Keratinocyte (primary cell): ENCODE results near the gene HTRA1. TPM values are rescaled to one million over a fixed set of nuclear protein-coding genes. Genes with fewer than 3 reads are reported as not detected.

ENCODE experiments used
- DNase-seq: peaks from one replicate; pipeline ENCODE4 v3.0.0-alpha.2; 2011; ENCODE audit warnings: low read depth, missing footprints, low spot score
- FAIRE-seq: peaks from 2 replicates; lab custom pipeline; 2011; peaks lifted over from hg19 to GRCh38; lab: Jason Lieb, UNC
- H2AFZ ChIP-seq: 2 replicates; pipeline ENCODE4 v1.6.0; 2012; ENCODE audit warnings: low read length, control low read depth, inconsistent platforms; ENCODE audit not compliant: control insufficient read depth
- H3K27ac ChIP-seq: 2 replicates; pipeline ENCODE4 v1.5.1; 2011; ENCODE audit warnings: low read length; ENCODE audit not compliant: control insufficient read depth, insufficient read depth
- H3K27me3 ChIP-seq: 3 replicates; pipeline ENCODE4 v1.6.0; 2011; ENCODE audit warnings: low read length; ENCODE audit not compliant: control insufficient read depth, insufficient read depth; ENCODE audit errors: extremely low read depth
- H3K36me3 ChIP-seq, 2 experiments: 2 replicates in 1 of 2; 3 replicates in 1 of 2; pipeline ENCODE4 v1.5.1; 2011; ENCODE audit warnings: low read length in 2 of 2, mild to moderate bottlenecking in 1 of 2; ENCODE audit not compliant: control insufficient read depth in 2 of 2, insufficient read depth in 2 of 2; ENCODE audit errors: extremely low read depth in 1 of 2
- H3K4me1 ChIP-seq: 3 replicates; pipeline ENCODE4 v1.5.1; 2011; ENCODE audit warnings: low read length; ENCODE audit not compliant: control insufficient read depth, insufficient read depth; ENCODE audit errors: extremely low read depth
- H3K4me2 ChIP-seq: 3 replicates; pipeline ENCODE4 v1.6.0; 2011; ENCODE audit warnings: low read depth, low read length; ENCODE audit not compliant: control insufficient read depth, insufficient read depth; ENCODE audit errors: extremely low read depth
- H3K4me3 ChIP-seq, 3 experiments: fragments of 200-600 bp in 1 of 3; sonication (generic) in 1 of 3; 2 replicates in 2 of 3; 3 replicates in 1 of 3; pipeline ENCODE4 v1.5.1; 2011 to 2016; ENCODE audit warnings: low read length in 3 of 3, mild to moderate bottlenecking in 3 of 3, control low read depth in 2 of 3, inconsistent platforms in 1 of 3, low read depth in 1 of 3, mixed read lengths in 1 of 3, mixed run types in 1 of 3, moderate library complexity in 1 of 3; ENCODE audit not compliant: control insufficient read depth in 2 of 3, insufficient read depth in 2 of 3; ENCODE audit errors: extremely low read depth in 1 of 3
- H3K79me2 ChIP-seq: 2 replicates; pipeline ENCODE4 v1.6.0; 2012; ENCODE audit warnings: low read length; ENCODE audit not compliant: control insufficient read depth, insufficient read depth
- H3K9ac ChIP-seq: 3 replicates; pipeline ENCODE4 v1.6.0; 2011; ENCODE audit warnings: low read length; ENCODE audit not compliant: control insufficient read depth, insufficient read depth; ENCODE audit errors: extremely low read depth
- H3K9me1 ChIP-seq: 3 replicates; pipeline ENCODE4 v1.6.0; 2011; ENCODE audit warnings: low read length; ENCODE audit not compliant: control insufficient read depth, insufficient read depth; ENCODE audit errors: extremely low read depth
- H3K9me3 ChIP-seq: 2 replicates; pipeline ENCODE4 v1.5.1; 2012; ENCODE audit warnings: low read depth, low read length; ENCODE audit not compliant: control insufficient read depth
- H4K20me1 ChIP-seq: 3 replicates; pipeline ENCODE4 v1.6.0; 2011; ENCODE audit warnings: low read length; ENCODE audit not compliant: control insufficient read depth, insufficient read depth; ENCODE audit errors: extremely low read depth
- EZH2 ChIP-seq: IDR thresholded peaks from one replicate; pipeline ENCODE4 v1.6.1; 2012; ENCODE audit warnings: inconsistent platforms, mild to moderate bottlenecking, low read length, moderate library complexity
- dilution Hi-C: fragments of 300-500 bp; cut with MboI; formaldehyde crosslinking; loops from one replicate; pipeline ENCODE4 v1.7.0; 2020; ENCODE audit warnings: low sequenced_read_pairs; ENCODE audit not compliant: extremely low pct_ligation_motif_present
- polyA plus RNA-seq, 5 experiments: library from polyadenylated mRNA; depleted of rRNA in 3 of 5; stranded (reverse) in 3 of 5; stranded (forward) in 1 of 5; unstranded in 1 of 5; fragments of >200 nt; gene quantifications; 1 replicate in 1 of 5; 2 replicates in 3 of 5; 3 replicates in 1 of 5; pipeline versions ENCODE4 v1.2.1 to v1.2.3, GENCODE V29; 2011 to 2012; ENCODE audit warnings: missing spikeins in 2 of 5, low read depth in 1 of 5, low replicate concordance in 1 of 5
- TF ChIP-seq, protein P1 (sequence below), 3 experiments: IDR thresholded peaks in 1 of 3; conservative IDR thresholded peaks in 1 of 3; optimal IDR thresholded peaks in 1 of 3; 2 replicates in 2 of 3; 3 replicates in 1 of 3; pipeline versions ENCODE3 to v1.5.1; 2011; ENCODE audit warnings: low read length in 3 of 3, mild to moderate bottlenecking in 3 of 3, moderate library complexity in 2 of 3, control low read depth in 1 of 3, inconsistent platforms in 1 of 3; ENCODE audit not compliant: insufficient read depth in 2 of 3; ENCODE audit errors: extremely low read depth in 1 of 3

HTRA1 gene
- polyA plus RNA-seq, 1 donor (not counting 4 experiments of a cell fraction or from before 2014, with no cell fraction given) = 412 TPM

DNA sequence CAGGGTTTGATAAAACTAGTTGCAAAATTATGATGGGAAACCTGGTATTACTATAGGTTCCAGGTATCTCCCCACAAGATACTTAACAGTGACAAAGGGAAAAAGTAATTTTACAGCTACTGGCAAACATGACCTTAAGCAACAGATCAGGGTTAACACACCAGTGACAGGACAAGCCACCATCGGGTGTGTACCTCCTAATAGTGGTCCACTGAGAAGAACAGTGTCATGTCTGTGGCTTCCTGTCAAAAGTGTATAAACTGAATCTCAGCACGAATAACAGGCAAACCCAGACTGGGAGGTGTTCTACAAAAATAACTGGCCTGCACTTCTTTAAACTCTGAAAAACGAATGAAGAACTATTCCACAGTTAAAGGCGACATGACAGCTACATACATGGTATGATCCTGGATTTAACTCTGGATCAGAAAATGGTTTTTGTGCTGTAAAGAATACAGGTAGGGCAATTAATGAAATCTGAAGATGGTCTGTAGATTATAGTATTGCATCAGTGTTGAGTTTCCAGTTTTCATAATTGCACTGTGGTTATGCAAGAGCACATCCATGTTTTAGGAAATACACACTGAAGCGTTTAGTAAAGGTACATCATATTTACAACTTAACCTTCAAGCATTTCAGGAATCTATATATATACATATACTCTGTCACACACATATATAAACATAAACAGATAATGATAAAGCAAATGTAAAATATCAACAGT lies 38.9 kb upstream of the HTRA1 start:
- dilution Hi-C loops = no loop called here
- FAIRE-seq (peak; percentile 52), DNase-seq (no peak)
- Histone ChIP-seq H3K4me3 (no peak overlapping the region), H3K4me2 (no peak overlapping the region), H2AFZ (no peak overlapping the region), H4K20me1 (no peaks in the 10 kb centered on the region), H3K9me3 (no peaks in the 10 kb centered on the region), H3K9me1 (no peaks in the 10 kb centered on the region), H3K79me2 (no peaks in the 10 kb centered on the region), H3K27me3 (no peaks in the 10 kb centered on the region), H3K9ac (no peak overlapping the region), H3K36me3 (peaks cover 6 to 14% of the 10 kb centered on the region in 2 experiments), H3K27ac (peak overlapping the region; percentile 97), H3K4me1 (peaks cover 40% of the 10 kb centered on the region)
- TF ChIP-seq EZH2 = no peak
- TF ChIP-seq, protein P1, sequence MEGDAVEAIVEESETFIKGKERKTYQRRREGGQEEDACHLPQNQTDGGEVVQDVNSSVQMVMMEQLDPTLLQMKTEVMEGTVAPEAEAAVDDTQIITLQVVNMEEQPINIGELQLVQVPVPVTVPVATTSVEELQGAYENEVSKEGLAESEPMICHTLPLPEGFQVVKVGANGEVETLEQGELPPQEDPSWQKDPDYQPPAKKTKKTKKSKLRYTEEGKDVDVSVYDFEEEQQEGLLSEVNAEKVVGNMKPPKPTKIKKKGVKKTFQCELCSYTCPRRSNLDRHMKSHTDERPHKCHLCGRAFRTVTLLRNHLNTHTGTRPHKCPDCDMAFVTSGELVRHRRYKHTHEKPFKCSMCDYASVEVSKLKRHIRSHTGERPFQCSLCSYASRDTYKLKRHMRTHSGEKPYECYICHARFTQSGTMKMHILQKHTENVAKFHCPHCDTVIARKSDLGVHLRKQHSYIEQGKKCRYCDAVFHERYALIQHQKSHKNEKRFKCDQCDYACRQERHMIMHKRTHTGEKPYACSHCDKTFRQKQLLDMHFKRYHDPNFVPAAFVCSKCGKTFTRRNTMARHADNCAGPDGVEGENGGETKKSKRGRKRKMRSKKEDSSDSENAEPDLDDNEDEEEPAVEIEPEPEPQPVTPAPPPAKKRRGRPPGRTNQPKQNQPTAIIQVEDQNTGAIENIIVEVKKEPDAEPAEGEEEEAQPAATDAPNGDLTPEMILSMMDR (optimal IDR thresholded peaks at IDR 0.05 in 1 of 3, IDR thresholded peaks at IDR 0.05 in 1 of 3, conservative IDR thresholded peaks at IDR 0.05 in 1 of 3; ENCODE audit: extremely low read depth in 1 of 3, insufficient read depth in 2 of 3, low read length in 3 of 3) = no peak

DNA sequence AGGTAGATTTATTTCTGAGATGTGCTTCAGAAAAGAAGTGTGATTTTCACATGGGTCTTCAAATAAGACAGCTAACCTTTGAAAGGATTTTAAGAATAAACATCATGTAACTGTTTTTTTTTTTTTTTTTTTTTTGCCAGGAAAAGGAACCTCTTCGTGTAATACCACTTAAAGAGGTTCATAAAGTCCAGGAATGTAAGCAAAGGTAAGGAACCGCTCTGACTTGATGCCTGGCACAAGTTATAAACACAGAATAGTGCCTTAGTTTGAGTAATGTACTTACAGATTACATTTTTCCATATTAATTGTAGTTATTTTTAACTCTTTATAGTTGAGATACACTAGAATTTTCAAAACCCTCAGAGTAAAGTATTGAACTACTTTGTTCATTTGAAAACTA lies 37.3 kb upstream of the HTRA1 start:
- H3K4me2 ChIP-seq = no peak overlapping the region
- dilution Hi-C loops = no loop called here
- H4K20me1 ChIP-seq = no peaks in the 10 kb centered on the region
- no peak overlapping the region for H2AFZ ChIP-seq
- H3K36me3 ChIP-seq = peaks cover 6 to 15% of the 10 kb centered on the region in 2 experiments
- no peaks in the 10 kb centered on the region for H3K9me1 ChIP-seq
- TF ChIP-seq, protein P1 (optimal IDR thresholded peaks at IDR 0.05 in 1 of 3, IDR thresholded peaks at IDR 0.05 in 1 of 3, conservative IDR thresholded peaks at IDR 0.05 in 1 of 3; ENCODE audit: extremely low read depth in 1 of 3, insufficient read depth in 2 of 3, low read length in 3 of 3) = no peak
- TF ChIP-seq EZH2 = no peak
- H3K9ac ChIP-seq = no peak overlapping the region
- no peaks in the 10 kb centered on the region for H3K79me2 ChIP-seq
- H3K4me1 ChIP-seq = peaks cover 27% of the 10 kb centered on the region
- no peaks in the 10 kb centered on the region for H3K9me3 ChIP-seq
- no peaks in the 10 kb centered on the region for H3K27me3 ChIP-seq
- H3K27ac ChIP-seq = no peak overlapping the region
- no peak for DNase-seq
- FAIRE-seq = no peak
- no peak overlapping the region for H3K4me3 ChIP-seq
